ENCODE results near the gene C2orf49.

The C2orf49 gene

GRCh38 chr2:105381101-105381668 is 43.8 kb downstream of the C2orf49 start:
- DNase-seq: no peak

DNA sequence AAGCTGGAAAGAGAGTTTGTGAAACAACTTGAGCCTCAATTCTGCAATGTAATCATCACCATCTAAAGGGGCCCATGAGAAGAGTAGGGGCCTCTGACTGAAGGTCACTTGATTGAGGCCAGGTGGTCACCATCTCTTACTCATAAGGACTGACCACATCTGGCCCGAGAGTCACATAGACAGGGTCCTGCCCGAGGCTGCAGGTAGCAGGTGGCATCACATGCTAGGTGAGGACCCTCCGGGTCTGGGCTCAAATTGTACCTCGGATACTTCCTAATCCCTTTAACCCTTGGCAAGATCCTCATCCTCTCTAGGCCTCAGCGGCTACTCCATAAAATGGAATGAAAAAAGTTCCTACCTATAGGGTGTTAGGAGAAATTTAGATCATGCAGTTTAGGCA is 44.8 kb downstream of the C2orf49 start:
- DNase-seq: no peak

DNA sequence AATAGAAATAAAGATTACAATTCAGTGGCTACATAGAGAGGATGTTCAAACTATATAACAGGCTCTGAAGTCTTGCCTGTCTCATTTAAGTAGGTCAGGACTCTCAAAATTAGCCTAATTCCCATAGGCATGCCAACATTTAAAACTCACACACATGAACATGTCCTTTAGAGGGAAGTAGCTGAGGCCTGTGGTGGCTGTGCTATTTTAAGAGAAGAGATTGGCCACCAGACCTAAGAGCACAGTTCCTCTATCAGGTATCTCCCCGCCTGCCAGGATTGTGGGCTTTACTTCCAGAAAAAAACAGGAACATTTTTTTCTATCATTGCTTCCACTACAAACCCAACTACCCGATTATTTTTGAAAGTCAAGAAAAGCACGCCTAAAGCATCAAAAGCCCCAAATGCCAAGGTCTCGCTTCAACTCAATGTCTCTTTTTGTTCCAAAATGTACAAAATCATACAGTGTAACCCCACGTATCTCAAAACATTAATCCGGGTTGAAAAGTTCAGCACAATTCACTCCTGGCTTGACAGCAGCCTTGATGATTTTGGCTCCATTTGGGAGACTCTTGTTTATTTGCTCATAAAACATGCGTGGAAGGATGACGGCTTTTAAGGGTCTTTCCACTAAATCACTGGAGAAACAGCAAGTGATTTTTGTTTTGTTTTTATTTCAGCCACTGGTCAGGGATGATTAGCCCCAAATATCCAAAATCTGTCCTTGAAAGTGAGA is 46.3 kb downstream of the C2orf49 start:
- DNase-seq: peak in 1 of 56 donors; percentile 19

- no peak for DNase-seq
Observed at GRCh38 chr2:105384216-105384615, 46.9 kb downstream of the C2orf49 start.

DNA sequence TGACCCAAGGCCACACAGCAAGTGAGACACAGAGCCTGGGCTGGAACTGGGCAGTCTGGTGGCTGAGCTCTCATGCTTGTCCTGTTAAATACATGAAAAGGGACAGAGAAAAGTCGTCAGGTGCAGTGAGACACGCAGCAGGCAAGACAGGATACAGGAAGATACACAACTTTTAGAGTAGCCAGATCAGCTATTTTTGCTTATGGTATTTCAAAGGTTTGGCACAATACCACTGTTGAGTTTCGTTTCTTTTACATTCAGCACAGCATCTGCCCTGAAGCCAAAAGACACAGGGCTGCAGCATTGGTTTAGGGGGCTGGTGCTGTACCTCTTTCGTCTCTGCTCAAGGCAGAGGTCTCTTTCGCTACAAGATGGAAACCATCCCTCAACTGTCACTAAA is 47.5 kb downstream of the C2orf49 start:
- no peak for DNase-seq

DNA sequence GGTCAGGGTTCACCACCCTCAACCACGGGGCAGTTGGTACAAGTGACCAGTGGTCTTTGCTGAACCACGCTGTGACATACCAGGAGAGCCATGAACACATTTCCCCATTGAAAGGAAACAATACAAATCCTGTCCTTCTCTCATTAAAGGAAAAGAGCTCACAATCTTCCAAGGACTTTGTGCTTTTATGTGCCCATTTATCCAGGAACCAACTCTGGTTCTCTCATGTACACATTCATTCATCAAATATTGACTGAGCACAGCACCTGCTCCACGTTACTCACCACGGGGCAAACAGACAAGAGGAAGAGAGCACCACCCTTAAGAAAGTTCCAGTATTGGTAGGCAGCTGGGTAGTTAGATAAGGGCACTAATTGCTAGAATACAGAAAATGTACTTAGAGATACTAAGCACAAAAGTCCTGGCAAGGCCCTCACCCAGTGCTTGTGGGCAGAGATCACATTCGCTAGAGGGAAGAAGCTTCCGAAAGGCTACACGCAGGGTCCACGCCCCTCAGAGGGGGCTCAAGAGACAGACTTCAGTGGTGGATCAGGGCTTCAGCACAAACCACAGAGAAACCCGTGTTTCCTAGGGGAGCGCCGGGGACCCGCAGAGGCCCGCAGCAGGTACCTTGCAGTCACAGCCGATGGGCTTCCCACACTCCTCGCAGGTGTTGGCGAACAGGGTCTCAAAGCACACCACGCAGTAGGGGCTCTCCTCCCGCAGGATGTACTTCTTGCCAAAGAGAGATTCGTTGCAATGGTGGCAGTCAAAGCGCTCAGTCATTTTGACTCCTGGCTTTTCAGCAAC is 48.6 kb downstream of the C2orf49 start:
- no peak for DNase-seq

- no peak for DNase-seq
Observed at GRCh38 chr2:105387225-105387624, 49.9 kb downstream of the C2orf49 start.

GRCh38 chr2:105388971-105389381 is 51.6 kb downstream of the C2orf49 start:
- no peak for DNase-seq

GRCh38 chr2:105390454-105390853 is 53.1 kb downstream of the C2orf49 start:
- DNase-seq: no peak

DNA sequence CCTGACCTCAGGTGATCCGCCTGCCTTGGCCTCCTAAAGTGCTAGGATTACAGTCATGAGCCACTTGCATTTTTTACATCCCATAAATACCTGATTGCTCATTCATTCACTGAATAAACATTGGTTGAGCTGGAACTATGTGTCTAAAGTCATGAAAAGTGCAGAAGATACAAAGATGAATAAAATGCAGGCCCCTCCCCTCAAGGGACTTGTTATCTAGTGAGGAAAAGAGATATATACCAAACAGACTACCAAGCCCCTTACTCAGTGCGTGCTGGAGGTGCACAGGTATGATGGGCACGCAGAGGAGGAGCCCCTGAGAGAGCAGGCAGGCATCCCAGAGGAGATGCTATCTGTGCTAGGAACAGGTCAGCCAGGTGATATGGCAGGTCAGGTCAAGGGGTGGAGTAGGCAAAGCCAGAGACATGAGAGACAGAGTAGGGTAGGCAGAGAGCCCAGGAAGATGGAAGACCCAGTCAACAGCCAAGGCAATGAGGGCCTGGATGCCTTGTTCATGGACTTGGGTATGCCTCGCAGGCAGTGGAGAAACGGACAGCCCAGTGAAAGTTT is 53.8 kb downstream of the C2orf49 start:
- no peak for DNase-seq

GRCh38 chr2:105391763-105392662 is 54.7 kb downstream of the C2orf49 start:
- DNase-seq: no peak

GRCh38 chr2:105393373-105394055 is 56.2 kb downstream of the C2orf49 start:
- DNase-seq: no peak

GRCh38 chr2:105394951-105395611 is 57.7 kb downstream of the C2orf49 start:
- DNase-seq: no peak

DNA sequence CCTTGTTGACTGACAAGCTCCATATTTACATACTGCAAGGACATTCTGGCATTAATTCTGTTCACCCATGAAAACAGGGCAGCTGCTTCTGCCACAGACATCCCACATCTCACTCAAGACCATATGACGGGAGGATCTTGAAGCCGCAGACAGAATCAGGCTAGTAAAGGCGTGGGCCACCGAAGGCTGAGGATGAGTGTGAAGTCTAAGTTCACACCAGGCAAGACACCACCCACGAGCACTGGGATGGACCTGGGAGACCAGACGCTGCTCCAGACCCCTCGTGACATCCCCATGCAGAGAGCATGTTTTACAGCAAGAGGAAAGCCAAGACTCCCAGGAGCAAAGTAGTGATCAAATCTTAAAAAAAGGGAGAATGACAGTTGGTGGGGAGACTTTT is 58.4 kb downstream of the C2orf49 start:
- peak in 7 of 56 donors; percentile 9 to 46 (median 17) for DNase-seq

DNA sequence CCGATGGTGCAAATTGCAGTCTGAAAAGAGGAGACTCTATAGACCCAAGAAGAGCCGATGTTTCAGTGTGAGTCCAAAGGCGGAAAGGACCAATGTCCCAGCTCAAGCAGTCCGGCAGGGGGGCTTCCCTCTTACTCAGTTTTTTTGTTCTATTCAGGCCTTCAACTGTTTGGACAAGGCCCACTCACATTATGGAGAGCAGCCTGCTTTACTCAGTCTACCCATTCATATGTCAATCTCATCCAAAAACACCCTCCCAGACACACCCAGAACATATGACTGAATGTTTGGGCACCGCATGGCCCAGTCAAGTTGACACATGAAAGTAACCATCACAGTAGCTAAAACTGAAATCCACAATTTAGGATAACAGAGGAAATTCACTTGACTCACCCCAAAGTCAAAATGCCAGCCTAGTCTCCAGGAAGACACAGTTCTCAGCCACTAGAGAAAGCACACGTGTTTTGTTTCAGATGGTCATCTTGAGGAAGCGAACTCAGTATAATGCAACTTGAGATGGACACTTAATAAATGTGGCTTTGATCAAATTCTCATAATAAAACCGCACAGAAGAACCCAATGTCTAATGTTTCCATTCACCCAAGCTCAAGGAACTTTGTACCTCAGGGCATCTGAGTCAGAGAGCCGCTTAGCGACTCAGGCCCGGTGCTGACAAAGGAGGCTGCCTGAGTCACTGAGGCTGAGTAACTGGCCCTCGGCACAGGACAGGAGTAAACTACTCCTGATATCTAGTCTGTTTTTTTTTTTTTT is 59.1 kb downstream of the C2orf49 start:
- DNase-seq: no peak

GRCh38 chr2:105397025-105397722 is 59.8 kb downstream of the C2orf49 start:
- no peak for DNase-seq

GRCh38 chr2:105397953-105398335 is 60.6 kb downstream of the C2orf49 start:
- no peak for DNase-seq
